Liver (tissue), 9 donors: ENCODE data around the gene TMEM236. TPM values are rescaled to one million over a fixed set of nuclear protein-coding genes. Genes with fewer than 3 reads are reported as not detected.

Experiments used
- DNase-seq: peaks from one replicate; pipeline ENCODE4 v3.0.0-alpha.2; 2017; ENCODE audit warnings: low spot score
- H3K27ac ChIP-seq, 2 donors: one replicate each; pipeline ENCODE4 v1.7.0; 2013; ENCODE audit warnings: inconsistent platforms in 2 of 2, low read length in 2 of 2, control low read depth in 1 of 2, low read depth in 1 of 2, mild to moderate bottlenecking in 1 of 2
- H3K27me3 ChIP-seq, 4 donors: one replicate each; pipeline versions ENCODE4 v1.6.1 to v1.7.0; 2013; ENCODE audit warnings: low read length in 3 of 4, inconsistent platforms in 1 of 4, mild to moderate bottlenecking in 1 of 4, moderate library complexity in 1 of 4; ENCODE audit not compliant: control insufficient read depth in 4 of 4, insufficient read depth in 4 of 4
- H3K36me3 ChIP-seq, 4 donors: one replicate each; pipeline versions ENCODE4 v1.6.1 to v1.7.0; 2013; ENCODE audit warnings: low read length in 3 of 4, mild to moderate bottlenecking in 3 of 4, low read depth in 1 of 4, moderate library complexity in 1 of 4; ENCODE audit not compliant: control insufficient read depth in 4 of 4, insufficient read depth in 3 of 4
- H3K4me1 ChIP-seq, 4 donors: one replicate each; pipeline versions ENCODE4 v1.6.1 to v1.7.0; 2013; ENCODE audit warnings: low read length in 3 of 4, mild to moderate bottlenecking in 3 of 4, moderate library complexity in 1 of 4; ENCODE audit not compliant: control insufficient read depth in 4 of 4, insufficient read depth in 4 of 4
- H3K4me3 ChIP-seq, 3 donors: one replicate each; pipeline versions ENCODE4 v1.6.1 to v1.7.0; 2013; ENCODE audit warnings: low read length in 3 of 3, control low read depth in 1 of 3, low read depth in 1 of 3, mild to moderate bottlenecking in 1 of 3
- H3K9ac ChIP-seq, 2 donors: one replicate each; pipeline ENCODE4 v1.7.0; 2013; ENCODE audit warnings: low read length in 2 of 2, mild to moderate bottlenecking in 2 of 2, moderate library complexity in 2 of 2, control low read depth in 1 of 2, low read depth in 1 of 2
- H3K9me3 ChIP-seq, 4 donors: one replicate each; pipeline versions ENCODE4 v1.6.1 to v1.7.0; 2013; ENCODE audit warnings: low read length in 3 of 4; ENCODE audit not compliant: control insufficient read depth in 4 of 4
- EGR1 ChIP-seq, 2 donors: IDR thresholded peaks; 2 replicates each; pipeline ENCODE4 v1.6.1; 2016 to 2018; ENCODE audit warnings: antibody characterized with exemption in 2 of 2, low read depth in 2 of 2
- FOXA1 ChIP-seq: IDR thresholded peaks from 2 replicates; pipeline ENCODE4 v1.6.1; 2016; ENCODE audit warnings: antibody characterized with exemption
- FOXA2 ChIP-seq: IDR thresholded peaks from 2 replicates; pipeline ENCODE4 v1.6.1; 2016; ENCODE audit warnings: antibody characterized with exemption
- GABPA ChIP-seq, 2 donors: IDR thresholded peaks in 1 of 2; conservative IDR thresholded peaks in 1 of 2; 2 replicates each; pipeline ENCODE4 v1.6.1; 2016; ENCODE audit warnings: antibody characterized with exemption in 2 of 2, mild to moderate bottlenecking in 1 of 2, moderate library complexity in 1 of 2
- HNF4A ChIP-seq, 2 donors: conservative IDR thresholded peaks; 2 replicates each; pipeline ENCODE4 v1.6.1; 2016; ENCODE audit warnings: antibody characterized with exemption in 2 of 2, mild to moderate bottlenecking in 2 of 2
- HNF4G ChIP-seq: IDR thresholded peaks from 2 replicates; pipeline ENCODE4 v1.6.1; 2016; ENCODE audit warnings: antibody characterized with exemption
- JUND ChIP-seq, 2 donors: IDR thresholded peaks; 2 replicates each; pipeline ENCODE4 v1.6.1; 2016; ENCODE audit warnings: antibody characterized with exemption in 2 of 2
- RAD21 ChIP-seq, 2 donors: IDR thresholded peaks; 2 replicates each; pipeline ENCODE4 v1.6.1; 2016; ENCODE audit warnings: antibody characterized with exemption in 2 of 2, mild to moderate bottlenecking in 2 of 2
- SP1 ChIP-seq: IDR thresholded peaks from 2 replicates; pipeline ENCODE4 v1.6.1; 2018; ENCODE audit warnings: antibody characterized with exemption, mild to moderate bottlenecking
- TAF1 ChIP-seq: conservative IDR thresholded peaks from 2 replicates; pipeline ENCODE4 v1.6.1; 2016; ENCODE audit warnings: antibody characterized with exemption, mild to moderate bottlenecking
- WGBS: extraction: QIAGEN DNeasy Blood & Tissue Kit; methylation state at CpG from one replicate; pipeline ENCODE4 v1.1.7; 2013; 5-methylcytosine and 5-hydroxymethylcytosine counted together
- polyA plus RNA-seq, 2 donors: library from polyadenylated mRNA; stranded (reverse) in 1 of 2; unstranded in 1 of 2; fragments of 200-250 nt in 1 of 2; fragments of >200 nt in 1 of 2; fragmentation: Nextera tagmentation in 1 of 2; extraction: Ambion mirVana in 1 of 2; gene quantifications; one replicate each; pipeline versions ENCODE4 v1.2.1 to v1.2.3, GENCODE V29; 2013 to 2015
- total RNA-seq, 2 donors: library from RNA; depleted of rRNA; stranded (reverse); fragments of >200 nt; gene quantifications; one replicate each; pipeline ENCODE4 v1.2.3, GENCODE V29; 2014
- TF ChIP-seq, protein P1 (sequence below): IDR thresholded peaks from 2 replicates; pipeline ENCODE4 v1.6.1; 2016; ENCODE audit warnings: antibody characterized with exemption
- TF ChIP-seq, protein P2 (sequence below): IDR thresholded peaks from 2 replicates; pipeline ENCODE4 v1.6.1; 2016; ENCODE audit warnings: antibody characterized with exemption
- TF ChIP-seq, protein P3 (sequence below): IDR thresholded peaks from 2 replicates; pipeline ENCODE4 v1.6.1; 2016; ENCODE audit warnings: antibody characterized with exemption, mild to moderate bottlenecking
- donor health status: healthy.
- donor health status: healthy.
- donor health status: healthy.
- donor health status: healthy.
- donor health status: healthy.

Gene TMEM236
- total and polyA plus RNA-seq, 4 donors, result 0.07 to 0.28 (median 0.12) TPM

DNA sequence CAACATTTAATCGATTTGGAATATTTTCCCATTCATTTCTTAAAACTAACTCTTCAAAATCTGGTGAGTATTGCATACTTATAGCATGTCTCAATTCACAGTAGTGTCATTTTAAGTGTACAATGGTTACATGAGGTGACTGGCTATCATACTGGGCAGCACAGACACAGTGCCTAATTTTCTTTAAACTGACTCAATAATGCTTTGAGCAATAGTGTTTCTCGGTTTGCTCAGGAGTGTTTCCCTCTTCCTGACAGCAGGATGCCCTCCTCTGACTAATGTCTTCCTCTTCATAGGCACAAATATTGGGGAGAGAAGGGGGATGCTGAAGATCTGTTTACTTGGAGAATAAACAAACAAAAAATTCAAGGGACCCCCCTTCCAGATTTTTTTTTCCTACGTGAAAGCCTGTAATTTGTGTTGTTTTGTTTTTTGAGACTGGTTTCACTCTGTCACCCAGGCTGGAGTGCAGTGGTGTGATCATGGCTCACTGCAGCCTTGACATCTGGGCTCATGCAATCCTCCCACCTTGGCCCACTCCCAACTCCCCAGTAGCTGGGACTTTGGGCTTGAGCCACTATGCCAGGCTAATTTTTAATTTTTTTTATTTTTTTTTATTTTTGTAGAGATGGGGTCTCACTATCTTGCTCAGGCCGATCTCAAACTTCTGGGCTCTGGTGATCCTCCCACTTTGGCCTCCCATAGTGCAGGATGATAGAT, 59.3 kb downstream of the TMEM236 start (continued):
- TF ChIP-seq, protein P1, sequence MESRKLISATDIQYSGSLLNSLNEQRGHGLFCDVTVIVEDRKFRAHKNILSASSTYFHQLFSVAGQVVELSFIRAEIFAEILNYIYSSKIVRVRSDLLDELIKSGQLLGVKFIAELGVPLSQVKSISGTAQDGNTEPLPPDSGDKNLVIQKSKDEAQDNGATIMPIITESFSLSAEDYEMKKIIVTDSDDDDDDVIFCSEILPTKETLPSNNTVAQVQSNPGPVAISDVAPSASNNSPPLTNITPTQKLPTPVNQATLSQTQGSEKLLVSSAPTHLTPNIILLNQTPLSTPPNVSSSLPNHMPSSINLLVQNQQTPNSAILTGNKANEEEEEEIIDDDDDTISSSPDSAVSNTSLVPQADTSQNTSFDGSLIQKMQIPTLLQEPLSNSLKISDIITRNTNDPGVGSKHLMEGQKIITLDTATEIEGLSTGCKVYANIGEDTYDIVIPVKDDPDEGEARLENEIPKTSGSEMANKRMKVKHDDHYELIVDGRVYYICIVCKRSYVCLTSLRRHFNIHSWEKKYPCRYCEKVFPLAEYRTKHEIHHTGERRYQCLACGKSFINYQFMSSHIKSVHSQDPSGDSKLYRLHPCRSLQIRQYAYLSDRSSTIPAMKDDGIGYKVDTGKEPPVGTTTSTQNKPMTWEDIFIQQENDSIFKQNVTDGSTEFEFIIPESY, result no peak
- TF ChIP-seq HNF4A (conservative IDR thresholded peaks at IDR 0.05) (no peak), EGR1 (IDR thresholded peaks at IDR 0.05; ENCODE audit: low read depth in 2 of 2) (no peak)

DNA sequence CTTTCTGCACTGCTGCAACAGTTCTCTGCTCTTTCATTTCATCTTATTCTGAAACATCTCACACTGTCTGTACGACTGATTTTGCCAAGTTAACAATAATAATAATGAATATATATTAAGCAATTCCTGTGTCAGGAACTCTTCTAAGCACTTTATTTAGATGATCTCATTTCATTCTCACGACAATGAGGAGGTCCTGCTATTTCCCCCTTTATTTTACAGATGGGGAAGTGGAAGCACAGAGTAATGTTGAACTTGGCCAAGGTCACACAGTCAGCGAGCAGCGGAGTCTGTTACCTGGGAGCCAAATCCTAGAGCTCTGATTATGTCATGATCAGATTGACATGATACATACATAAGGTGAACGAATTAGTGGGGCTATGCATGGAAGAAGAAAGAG, 63.0 kb downstream of the TMEM236 start:
- Histone ChIP-seq H3K27me3 (peaks cover 0 to 2% (median 0%) of the 10 kb centered on the region in 4 donors), H3K9ac (no peak overlapping the region), H3K9me3 (no peaks in the 10 kb centered on the region), H3K36me3 (no peaks in the 10 kb centered on the region), H3K4me1 (no peaks in the 10 kb centered on the region), H3K27ac (no peak overlapping the region), H3K4me3 (no peak overlapping the region)
- no peak for DNase-seq
- TF ChIP-seq JUND (IDR thresholded peaks at IDR 0.05) (no peak), GABPA (IDR thresholded peaks at IDR 0.05 in 1 of 2, conservative IDR thresholded peaks at IDR 0.05 in 1 of 2) (no peak)
- 58% methylated on average over 5 of the region's 5 CpGs for WGBS

DNA sequence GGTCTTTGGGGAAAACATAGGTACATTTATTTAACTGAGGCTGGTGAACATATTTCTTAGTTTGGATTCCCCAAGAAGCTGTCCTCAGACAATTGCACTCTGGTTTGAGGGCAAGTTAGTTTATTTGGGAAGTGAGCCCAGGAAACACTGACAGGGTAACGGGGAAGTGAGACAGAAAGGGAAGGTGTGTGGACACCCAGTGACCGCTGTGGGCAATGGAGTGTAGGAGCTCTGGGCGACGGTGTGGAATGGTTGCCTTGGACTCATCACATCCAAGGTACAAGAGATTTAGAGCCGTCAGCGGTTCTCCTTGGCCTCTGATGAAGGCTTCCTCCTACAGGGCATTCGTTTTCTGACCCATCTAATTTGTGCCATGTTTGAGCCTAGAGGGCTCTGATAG, 64.2 kb downstream of the TMEM236 start:
- no peaks in the 10 kb centered on the region for H3K9me3 ChIP-seq
- H3K4me1 ChIP-seq, result no peaks in the 10 kb centered on the region
- WGBS, result 77% methylated on average over 7 of the region's 7 CpGs
- TF ChIP-seq TAF1 (no peak), HNF4G (no peak), SP1 (no peak), FOXA2 (no peak), HNF4A (conservative IDR thresholded peaks at IDR 0.05) (no peak), RAD21 (IDR thresholded peaks at IDR 0.05) (no peak), FOXA1 (no peak), GABPA (IDR thresholded peaks at IDR 0.05 in 1 of 2, conservative IDR thresholded peaks at IDR 0.05 in 1 of 2) (no peak)
- TF ChIP-seq, protein P1, result no peak
- TF ChIP-seq, protein P2, sequence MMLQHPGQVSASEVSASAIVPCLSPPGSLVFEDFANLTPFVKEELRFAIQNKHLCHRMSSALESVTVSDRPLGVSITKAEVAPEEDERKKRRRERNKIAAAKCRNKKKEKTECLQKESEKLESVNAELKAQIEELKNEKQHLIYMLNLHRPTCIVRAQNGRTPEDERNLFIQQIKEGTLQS, result no peak
- TF ChIP-seq, protein P3, sequence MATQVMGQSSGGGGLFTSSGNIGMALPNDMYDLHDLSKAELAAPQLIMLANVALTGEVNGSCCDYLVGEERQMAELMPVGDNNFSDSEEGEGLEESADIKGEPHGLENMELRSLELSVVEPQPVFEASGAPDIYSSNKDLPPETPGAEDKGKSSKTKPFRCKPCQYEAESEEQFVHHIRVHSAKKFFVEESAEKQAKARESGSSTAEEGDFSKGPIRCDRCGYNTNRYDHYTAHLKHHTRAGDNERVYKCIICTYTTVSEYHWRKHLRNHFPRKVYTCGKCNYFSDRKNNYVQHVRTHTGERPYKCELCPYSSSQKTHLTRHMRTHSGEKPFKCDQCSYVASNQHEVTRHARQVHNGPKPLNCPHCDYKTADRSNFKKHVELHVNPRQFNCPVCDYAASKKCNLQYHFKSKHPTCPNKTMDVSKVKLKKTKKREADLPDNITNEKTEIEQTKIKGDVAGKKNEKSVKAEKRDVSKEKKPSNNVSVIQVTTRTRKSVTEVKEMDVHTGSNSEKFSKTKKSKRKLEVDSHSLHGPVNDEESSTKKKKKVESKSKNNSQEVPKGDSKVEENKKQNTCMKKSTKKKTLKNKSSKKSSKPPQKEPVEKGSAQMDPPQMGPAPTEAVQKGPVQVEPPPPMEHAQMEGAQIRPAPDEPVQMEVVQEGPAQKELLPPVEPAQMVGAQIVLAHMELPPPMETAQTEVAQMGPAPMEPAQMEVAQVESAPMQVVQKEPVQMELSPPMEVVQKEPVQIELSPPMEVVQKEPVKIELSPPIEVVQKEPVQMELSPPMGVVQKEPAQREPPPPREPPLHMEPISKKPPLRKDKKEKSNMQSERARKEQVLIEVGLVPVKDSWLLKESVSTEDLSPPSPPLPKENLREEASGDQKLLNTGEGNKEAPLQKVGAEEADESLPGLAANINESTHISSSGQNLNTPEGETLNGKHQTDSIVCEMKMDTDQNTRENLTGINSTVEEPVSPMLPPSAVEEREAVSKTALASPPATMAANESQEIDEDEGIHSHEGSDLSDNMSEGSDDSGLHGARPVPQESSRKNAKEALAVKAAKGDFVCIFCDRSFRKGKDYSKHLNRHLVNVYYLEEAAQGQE, result no peak
- H3K4me3 ChIP-seq, result no peak overlapping the region
- H3K27me3 ChIP-seq, result peaks cover 0 to 2% (median 0%) of the 10 kb centered on the region in 4 donors
- no peak overlapping the region for H3K27ac ChIP-seq
- H3K36me3 ChIP-seq, result no peaks in the 10 kb centered on the region
- H3K9ac ChIP-seq, result no peak overlapping the region
- DNase-seq, result no peak
